KMS-11 (cell line): ENCODE data around the gene PRKG1.

ENCODE experiments used
- H2AFZ ChIP-seq: fragments of 200-600 bp; sonication (generic); 2 replicates; pipeline ENCODE4 v1.6.1; 2016; ENCODE audit warnings: antibody characterized with exemption, mixed run types, low read depth
- H3K27ac ChIP-seq: fragments of 200-600 bp; sonication (generic); 2 replicates; pipeline ENCODE4 v1.6.1; 2016; ENCODE audit warnings: mild to moderate bottlenecking, mixed run types
- H3K27me3 ChIP-seq: fragments of 200-600 bp; sonication (generic); 2 replicates; pipeline ENCODE4 v1.6.1; 2017; ENCODE audit warnings: mild to moderate bottlenecking, low read depth, mixed run types, moderate library complexity; ENCODE audit not compliant: insufficient read depth
- H3K36me3 ChIP-seq: fragments of 200-600 bp; sonication (generic); 2 replicates; pipeline ENCODE4 v1.6.1; 2017; ENCODE audit warnings: mild to moderate bottlenecking, mixed run types; ENCODE audit not compliant: insufficient read depth
- H3K4me1 ChIP-seq: fragments of 200-600 bp; sonication (generic); 2 replicates; pipeline ENCODE4 v1.6.1; 2016; ENCODE audit warnings: mild to moderate bottlenecking, low read depth, mixed run types; ENCODE audit not compliant: poor library complexity, severe bottlenecking
- H3K4me2 ChIP-seq: fragments of 200-600 bp; sonication (generic); 2 replicates; pipeline ENCODE4 v1.7.0; 2016; ENCODE audit warnings: mild to moderate bottlenecking, mixed run types
- H3K4me3 ChIP-seq: fragments of 200-600 bp; sonication (generic); IDR thresholded peaks from 2 replicates; pipeline ENCODE4 v1.6.1; 2017; ENCODE audit warnings: low read depth, low read length, mixed read lengths; ENCODE audit not compliant: insufficient read depth
- H3K79me2 ChIP-seq: fragments of 200-600 bp; sonication (generic); 2 replicates; pipeline ENCODE4 v1.6.1; 2016; ENCODE audit warnings: low read depth, mixed run types; ENCODE audit not compliant: insufficient read depth
- H3K9ac ChIP-seq: fragments of 200-600 bp; sonication (generic); 2 replicates; pipeline ENCODE4 v1.6.1; 2016; ENCODE audit warnings: mild to moderate bottlenecking, mixed run types
- H4K20me1 ChIP-seq: fragments of 200-600 bp; sonication (generic); 2 replicates; pipeline ENCODE4 v1.6.1; 2016; ENCODE audit warnings: mild to moderate bottlenecking, mixed run types; ENCODE audit not compliant: insufficient read depth
- CTCF ChIP-seq: fragments of 200-600 bp; sonication (generic); conservative IDR thresholded peaks from 2 replicates; pipeline ENCODE4 v1.6.1; 2017; ENCODE audit warnings: low read depth, mild to moderate bottlenecking, antibody characterized with exemption, low read length, moderate library complexity, mixed read lengths

The PRKG1 gene

GRCh38 chr10:51911723-51912122 is 837.4 kb downstream of the PRKG1 start:
- TF ChIP-seq CTCF: no peak
- no peaks in the 10 kb centered on the region for H3K4me1 ChIP-seq

GRCh38 chr10:51915031-51915542 is 840.8 kb downstream of the PRKG1 start:
- Histone ChIP-seq H3K36me3 (no peaks in the 10 kb centered on the region), H4K20me1 (no peaks in the 10 kb centered on the region), H2AFZ (no peak overlapping the region), H3K4me1 (peaks cover 14% of the 10 kb centered on the region), H3K4me2 (no peak overlapping the region), H3K27me3 (no peaks in the 10 kb centered on the region), H3K27ac (no peak overlapping the region), H3K79me2 (no peaks in the 10 kb centered on the region), H3K4me3 (no peak overlapping the region), H3K9ac (no peak overlapping the region)
- no peak for TF ChIP-seq CTCF

More at GRCh38 chr10:51911723-51912122, 837.4 kb downstream of the PRKG1 start:
- no peak overlapping the region for H3K27ac ChIP-seq
- H3K27me3 ChIP-seq: no peaks in the 10 kb centered on the region
- no peak overlapping the region for H3K4me3 ChIP-seq
- no peaks in the 10 kb centered on the region for H4K20me1 ChIP-seq
- H3K36me3 ChIP-seq: no peaks in the 10 kb centered on the region
- H3K9ac ChIP-seq: no peak overlapping the region
- no peak overlapping the region for H3K4me2 ChIP-seq
- H2AFZ ChIP-seq: no peak overlapping the region
- no peaks in the 10 kb centered on the region for H3K79me2 ChIP-seq

- Histone ChIP-seq H3K4me2 (peak overlapping the region; percentile 16; the same call in 1 of the 2 replicates), H3K27me3 (no peaks in the 10 kb centered on the region), H3K27ac (no peak overlapping the region; the same call in 1 of the 2 replicates), H3K4me3 (no peak overlapping the region), H3K4me1 (peaks cover 14% of the 10 kb centered on the region), H3K36me3 (no peaks in the 10 kb centered on the region), H3K9ac (no peak overlapping the region), H3K79me2 (no peaks in the 10 kb centered on the region), H2AFZ (peak overlapping the region; percentile 30; the same call in 1 of the 2 replicates), H4K20me1 (no peaks in the 10 kb centered on the region)
- no peak for TF ChIP-seq CTCF
Observed at GRCh38 chr10:51918440-51918839, 844.2 kb downstream of the PRKG1 start.

- Histone ChIP-seq H3K4me2 (peak overlapping the region; percentile 16; the same call in 1 of the 2 replicates), H3K4me1 (peaks cover 14% of the 10 kb centered on the region), H3K27me3 (no peaks in the 10 kb centered on the region), H3K79me2 (no peaks in the 10 kb centered on the region), H4K20me1 (no peaks in the 10 kb centered on the region), H3K9ac (no peak overlapping the region), H3K27ac (no peak overlapping the region; the same call in 1 of the 2 replicates), H3K4me3 (no peak overlapping the region), H2AFZ (peak overlapping the region; percentile 30; the same call in 1 of the 2 replicates), H3K36me3 (no peaks in the 10 kb centered on the region)
- TF ChIP-seq CTCF: no peak
Observed at GRCh38 chr10:51918884-51919325, 844.6 kb downstream of the PRKG1 start.
